K562 (cell line): Measurements from ENCODE around the gene FAM50A. TPM values are rescaled to one million over a fixed set of nuclear protein-coding genes. Genes with fewer than 3 reads are reported as not detected.

Source experiments
- ATF1 ChIP-seq, 2 experiments: fragments of 450-650 bp in 1 of 2; IDR thresholded peaks; 2 replicates each; pipeline ENCODE4 v1.6.1; 2016; ENCODE audit warnings: missing compliant biosample characterization in 1 of 2, missing genetic modification characterization in 1 of 2
- CHD4 ChIP-seq: fragments of 200-600 bp; sonication (generic); IDR thresholded peaks from 3 replicates; pipeline ENCODE4 v1.6.1; 2012; ENCODE audit warnings: low read depth, mild to moderate bottlenecking, mixed read lengths, low read length, inconsistent platforms; ENCODE audit not compliant: insufficient read depth, insufficient replicate concordance, poor library complexity, severe bottlenecking
- CREB1 ChIP-seq, 2 experiments: sonication (generic) in 1 of 2; formaldehyde crosslinking in 1 of 2; IDR thresholded peaks; 2 replicates each; pipeline versions ENCODE4 v1.6.1 to v1.8.0; 2012 to 2022; ENCODE audit warnings: inconsistent platforms in 1 of 2, mild to moderate bottlenecking in 1 of 2, missing genetic modification reagents in 1 of 2, moderate library complexity in 1 of 2
- E2F1 ChIP-seq: sonication (generic); formaldehyde crosslinking; IDR thresholded peaks from 2 replicates; pipeline ENCODE4 v1.8.1; 2023; ENCODE audit warnings: mild to moderate bottlenecking, missing genetic modification reagents, moderate library complexity
- FOXJ3 ChIP-seq: sonication (generic); formaldehyde crosslinking; IDR thresholded peaks from 2 replicates; pipeline ENCODE4 v1.4.0; 2020; ENCODE audit warnings: mild to moderate bottlenecking, missing genetic modification reagents
- JUN ChIP-seq, 2 experiments: sonication (generic) in 1 of 2; formaldehyde crosslinking in 1 of 2; IDR thresholded peaks; 2 replicates each; pipeline versions ENCODE4 v1.6.1 to v1.8.0; 2012 to 2022; ENCODE audit warnings: borderline replicate concordance in 2 of 2, mild to moderate bottlenecking in 2 of 2, improper control_type of control experiment in 1 of 2, low read depth in 1 of 2, low read length in 1 of 2, missing genetic modification reagents in 1 of 2
- NFIX ChIP-seq: fragments of 250-450 bp; sonication (Bioruptor Pico); IDR thresholded peaks from 2 replicates; pipeline ENCODE4 v1.4.0; 2020; ENCODE audit warnings: low read depth, mild to moderate bottlenecking, moderate library complexity
- POLR2A ChIP-seq: fragments of 450-650 bp; conservative IDR thresholded peaks from 2 replicates; pipeline ENCODE4 v1.6.1; 2016
- RBM39 ChIP-seq: fragments of 200-400 bp; formaldehyde crosslinking; optimal IDR thresholded peaks from 2 replicates; pipeline ENCODE3; 2018; ENCODE audit warnings: low read depth, low read length
- SIN3A ChIP-seq, 2 experiments: fragments of 150-350 bp in 1 of 2; IDR thresholded peaks; 2 replicates each; pipeline ENCODE4 v1.6.1; 2011 to 2016; ENCODE audit warnings: borderline replicate concordance in 2 of 2, low read depth in 2 of 2, low read length in 2 of 2, mild to moderate bottlenecking in 2 of 2, moderate library complexity in 2 of 2; ENCODE audit not compliant: control insufficient read depth in 1 of 2
- SUPT5H ChIP-seq: fragments of 450-650 bp; IDR thresholded peaks from 2 replicates; pipeline ENCODE4 v1.6.1; 2016
- TAF1 ChIP-seq: IDR thresholded peaks from 2 replicates; pipeline ENCODE4 v1.6.1; 2011; ENCODE audit warnings: mild to moderate bottlenecking, low read length, moderate library complexity; ENCODE audit not compliant: insufficient read depth, control insufficient read depth, severe bottlenecking; ENCODE audit errors: extremely low read depth
- ZBTB43 ChIP-seq: sonication (generic); formaldehyde crosslinking; IDR thresholded peaks from 2 replicates; pipeline ENCODE4 v1.8.0; 2023; ENCODE audit warnings: mild to moderate bottlenecking, missing genetic modification reagents
- ZNF124 ChIP-seq: sonication (generic); formaldehyde crosslinking; IDR thresholded peaks from 2 replicates; pipeline ENCODE4 v1.8.1; 2022; ENCODE audit warnings: missing genetic modification reagents
- ZNF184 ChIP-seq: sonication (generic); formaldehyde crosslinking; IDR thresholded peaks from 2 replicates; pipeline ENCODE4 v1.5.0; 2020; ENCODE audit warnings: missing genetic modification reagents
- ZNF77 ChIP-seq: fragments of 250-450 bp; sonication (Bioruptor Pico); IDR thresholded peaks from 2 replicates; pipeline ENCODE4 v1.5.0; 2020
- polyA plus RNA-seq, 8 experiments: library from polyadenylated mRNA; depleted of rRNA in 4 of 8; stranded (reverse) in 5 of 8; unstranded in 3 of 8; fragments of >200 nt; fragmentation: Nextera tagmentation in 2 of 8; fragmentation: Illumina TruSeq in 1 of 8; extraction: Ambion mirVana in 2 of 8; extraction: Trizol in 1 of 8; gene quantifications; 2 replicates each; pipeline versions ENCODE4 v1.2.1 to v1.2.3, GENCODE V29; 2011 to 2014; ENCODE audit warnings: inconsistent platforms in 1 of 8, missing spikeins in 1 of 8
- total RNA-seq, 7 experiments: library from RNA; depleted of rRNA in 6 of 7; stranded (reverse); fragments of >200 nt in 6 of 7; fragmentation: Illumina TruSeq in 2 of 7; extraction: Trizol in 2 of 7; gene quantifications; 2 replicates each; pipeline versions ENCODE4 v1.2.1 to v1.2.3, GENCODE V29; 2011 to 2021; ENCODE audit warnings: low replicate concordance in 1 of 7

FAM50A gene
- total and polyA plus RNA-seq, 9 of the 15 experiments (the other 6 are each of a cell fraction or from before 2014, with no cell fraction given) = 4.4 to 114 (median 67.3) TPM

GRCh38 chrX:154399527-154400368, 44.2 kb upstream of the FAM50A start (continued):
- TF ChIP-seq JUN (IDR thresholded peaks at IDR 0.05; ENCODE audit: borderline replicate concordance, low read depth, low read length) (no peak), JUN (CRISPR knock-in tag; IDR thresholded peaks at IDR 0.05; ENCODE audit: borderline replicate concordance) (no peak), SUPT5H (peak; percentile 33), CHD4 (no peak), POLR2A (peak; percentile 50), ATF1 (CRISPR knock-in tag; IDR thresholded peaks at IDR 0.05) (no peak), ATF1 (tag; IDR thresholded peaks at IDR 0.05) (peak; percentile 79), FOXJ3 (no peak), E2F1 (CRISPR knock-in tag) (0 out of 2 replicates have a peak, but pooled peaks have one; percentile 14), RBM39 (peak; percentile 51), ZNF184 (CRISPR knock-in tag) (no peak), TAF1 (no peak), ZBTB43 (no peak), CREB1 (IDR thresholded peaks at IDR 0.05) (no peak; the same call in 1 of the 2 replicates), CREB1 (CRISPR knock-in tag; IDR thresholded peaks at IDR 0.05) (peak; percentile 43; the same call in 1 of the 2 replicates), ZNF124 (no peak), NFIX (no peak), SIN3A (IDR thresholded peaks at IDR 0.05; ENCODE audit: borderline replicate concordance in 2 of 2, control insufficient read depth in 1 of 2, low read depth in 2 of 2, low read length in 2 of 2) (0 out of 4 replicates have a peak, but pooled peaks have one; percentile 18 to 27), ZNF77 (CRISPR knock-in tag) (no peak)
